Esophagus squamous epithelium (tissue), 4 donors: ENCODE results near the gene PTPRD.

Source experiments
- CTCF ChIP-seq, 6 experiments: fragments of 450-650 bp in 4 of 6; fragments of 200-600 bp in 2 of 6; sonication (generic) in 2 of 6; IDR thresholded peaks; one replicate each; pipeline ENCODE4 v1.5.1; 2016 to 2019; ENCODE audit warnings: antibody characterized with exemption in 6 of 6, mild to moderate bottlenecking in 4 of 6, moderate library complexity in 4 of 6
- POLR2A ChIP-seq, 4 donors: fragments of 450-650 bp; IDR thresholded peaks; one replicate each; pipeline ENCODE4 v1.6.1; 2017; ENCODE audit warnings: antibody characterized with exemption in 4 of 4, mild to moderate bottlenecking in 4 of 4, moderate library complexity in 3 of 4

- TF ChIP-seq POLR2A (IDR thresholded peaks at IDR 0.05) (no peak), CTCF (IDR thresholded peaks at IDR 0.05) (no peak)
Measured at GRCh38 chr9:8961186-8961851, 1651.5 kb downstream of the PTPRD start.
